Renal cortex interstitium (tissue), 11 donors: ENCODE results near the gene USP20. TPM values are rescaled to one million over a fixed set of nuclear protein-coding genes. Genes with fewer than 3 reads are reported as not detected.
"Not testable (repeated sequence)": the region's sequence is repeated elsewhere in the genome, so short reads cannot be mapped to it uniquely, and the experiment has no call there.

Source experiments
- DNase-seq, 11 donors: peaks; one replicate each; pipeline ENCODE4 v3.0.0-alpha.2; 2013; ENCODE audit warnings: low read depth in 9 of 11, low spot score in 4 of 11; ENCODE audit errors: extremely low read depth in 1 of 11
- polyA plus RNA-seq, 3 donors: library from polyadenylated mRNA; unstranded; fragments of 120-200 nt; gene quantifications; one replicate each; pipeline ENCODE4 v1.2.1, GENCODE V29; 2013; ENCODE audit not compliant: insufficient read length in 3 of 3

USP20 gene
- polyA plus RNA-seq, 3 donors = 17.1 to 25.9 (median 21.8) TPM

DNA sequence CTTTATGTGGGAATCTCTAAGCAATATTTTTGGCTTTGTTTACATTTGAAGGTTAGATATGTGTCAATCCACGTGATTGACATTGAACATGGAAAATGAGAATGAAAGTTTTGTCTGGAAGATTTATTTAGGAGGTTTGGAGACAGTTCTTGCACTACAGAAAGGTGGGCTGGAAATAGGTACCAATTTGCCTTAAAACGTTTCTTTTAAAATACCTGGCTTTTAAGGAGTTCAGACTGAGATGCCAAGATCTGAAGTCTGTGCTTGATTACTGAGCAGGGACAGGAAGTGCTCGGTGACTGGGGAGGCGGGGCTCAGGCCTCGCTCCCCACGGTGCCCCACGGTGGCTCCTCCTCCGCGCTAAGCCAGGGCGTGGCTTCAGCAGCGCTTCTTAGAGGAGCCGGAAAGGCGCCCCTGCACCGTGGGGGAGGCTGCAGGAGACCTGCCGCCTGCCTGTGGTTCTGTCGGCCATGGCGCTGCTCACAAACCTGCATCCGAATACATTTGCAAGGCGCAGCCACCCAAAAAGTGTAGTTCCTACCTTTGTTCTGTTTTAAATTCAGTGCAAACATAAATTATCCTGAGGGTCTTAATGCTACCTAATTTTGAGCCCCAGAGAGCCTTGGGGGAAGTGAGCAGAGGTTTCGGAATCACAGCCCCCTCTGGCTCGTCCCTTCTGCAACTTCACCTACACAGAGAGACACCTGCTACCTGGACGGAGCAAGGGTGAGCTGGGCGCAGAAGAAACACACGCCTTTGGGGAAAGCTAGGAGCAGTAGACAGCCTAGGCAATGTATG is 49.2 kb downstream of the USP20 start:
- peak; percentile 62 to 90 (median 82) for DNase-seq

DNA sequence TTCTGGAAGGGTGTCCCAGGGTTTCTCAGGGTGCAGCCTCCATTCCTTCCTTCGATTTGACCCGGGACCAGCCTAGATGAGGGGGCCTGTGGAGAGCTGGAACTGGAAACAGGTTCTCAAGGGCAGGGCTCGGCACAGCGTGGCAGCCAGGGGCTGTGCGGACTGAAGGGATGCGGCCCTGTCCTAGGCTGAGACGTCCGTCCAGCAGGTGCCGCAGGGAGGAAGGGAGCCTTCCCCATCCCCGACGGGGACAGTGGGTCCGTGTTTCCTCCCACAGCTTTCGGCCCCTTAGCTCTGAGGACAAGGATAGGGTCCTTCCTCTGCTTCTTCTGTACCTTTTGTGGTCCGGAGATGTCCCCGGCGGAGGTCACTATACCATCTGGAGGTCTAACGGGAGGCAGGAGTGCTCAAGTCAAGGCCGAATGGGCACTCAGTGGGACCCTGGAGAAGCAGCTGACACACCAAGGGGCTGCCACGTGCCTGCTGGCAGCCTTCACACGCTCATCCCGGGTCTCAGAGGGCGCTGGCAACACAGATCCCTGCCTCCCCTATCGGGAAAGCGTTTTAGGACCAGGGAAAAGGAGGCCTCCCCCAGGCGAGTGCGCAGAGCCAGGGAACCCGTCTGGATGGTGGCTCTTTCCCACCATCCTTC is 49.9 kb downstream of the USP20 start:
- DNase-seq = no peak

- peak in 10 of 11 donors; percentile 50 to 79 (median 71) for DNase-seq
Measured at GRCh38 chr9:129885670-129886106, 50.4 kb downstream of the USP20 start.

GRCh38 chr9:129886226-129887174 is 51.2 kb downstream of the USP20 start:
- no peak for DNase-seq

GRCh38 chr9:129887334-129888292 is 52.4 kb downstream of the USP20 start:
- DNase-seq = no peak

DNA sequence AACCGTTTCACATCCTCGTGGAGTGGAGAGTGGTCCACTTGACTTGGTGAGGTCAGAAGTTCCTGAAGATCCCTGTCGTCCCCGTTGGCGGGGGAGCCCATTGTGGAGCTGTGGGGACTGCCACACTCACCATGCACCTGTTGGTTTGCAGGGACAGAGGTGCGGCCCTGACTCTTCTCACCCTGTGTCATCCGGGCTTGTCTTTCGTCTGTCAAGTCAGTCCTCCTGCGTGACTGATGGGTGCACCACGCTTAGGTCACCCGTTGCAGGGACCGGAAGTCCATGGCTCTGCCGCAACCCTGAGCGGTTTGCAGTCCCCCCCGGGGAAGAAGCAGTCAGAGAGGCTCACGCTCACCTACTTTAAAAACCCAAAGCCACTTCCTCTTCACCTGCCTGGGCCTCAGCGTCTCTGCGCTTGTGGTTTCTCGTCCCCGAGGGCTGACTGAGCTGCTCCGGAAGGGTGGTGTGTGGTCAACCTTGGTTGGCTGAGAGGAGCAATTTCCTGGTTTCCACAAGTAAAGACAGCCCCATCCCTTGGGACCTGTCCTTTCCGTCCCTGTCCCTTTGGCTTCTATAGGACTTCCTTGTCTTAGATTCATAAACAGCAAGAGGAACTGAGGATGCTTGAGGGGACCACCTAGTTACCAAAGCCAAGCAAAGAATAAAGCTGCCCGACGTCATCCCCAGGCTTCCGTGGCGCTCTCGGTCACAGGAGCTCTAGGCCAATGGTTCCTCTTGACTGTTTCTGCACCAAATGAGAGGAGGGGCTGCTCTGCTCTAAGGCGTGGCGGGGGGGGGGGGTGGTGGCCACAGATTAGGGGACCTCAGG is 53.2 kb downstream of the USP20 start:
- DNase-seq = no peak

- DNase-seq = no peak
Measured at GRCh38 chr9:129889122-129889940, 54.1 kb downstream of the USP20 start.

DNA sequence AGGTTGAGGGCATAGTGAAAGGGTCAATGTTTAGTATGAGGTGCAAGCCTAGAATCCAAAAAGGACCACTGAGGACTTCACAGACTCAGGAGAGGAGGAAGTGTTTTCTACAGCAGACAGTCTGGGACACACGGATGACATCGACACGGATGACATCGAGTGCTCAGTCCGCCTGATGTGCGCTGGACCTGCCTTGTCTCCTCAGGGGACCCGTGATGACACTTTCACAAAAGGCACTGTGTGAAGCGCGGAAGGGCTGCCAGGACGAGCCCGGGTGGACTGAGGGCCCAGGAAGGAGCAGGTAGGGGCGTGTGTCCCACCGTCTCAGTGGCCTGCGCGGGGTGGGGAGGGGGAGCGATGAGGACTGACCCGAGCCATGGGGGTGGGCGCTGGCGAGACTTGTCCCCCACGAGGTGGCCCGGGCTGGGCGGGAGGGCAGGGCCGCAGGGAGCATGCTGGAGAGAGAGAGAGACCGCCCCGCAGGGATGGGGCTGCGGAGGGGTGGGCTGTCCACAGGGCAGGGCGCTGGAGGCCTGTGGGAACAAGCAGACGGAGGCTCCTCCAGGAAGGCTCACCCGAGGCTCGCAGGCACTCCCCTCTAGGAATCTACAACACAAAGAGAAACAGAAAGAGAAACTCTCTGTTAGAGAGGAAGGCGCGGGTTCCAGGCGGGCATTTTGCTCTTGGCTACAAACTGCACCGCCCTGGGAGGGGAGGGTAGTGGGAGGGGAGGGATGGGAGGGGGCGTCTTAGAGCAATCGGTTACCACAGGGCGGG is 54.9 kb downstream of the USP20 start:
- no peak for DNase-seq

DNA sequence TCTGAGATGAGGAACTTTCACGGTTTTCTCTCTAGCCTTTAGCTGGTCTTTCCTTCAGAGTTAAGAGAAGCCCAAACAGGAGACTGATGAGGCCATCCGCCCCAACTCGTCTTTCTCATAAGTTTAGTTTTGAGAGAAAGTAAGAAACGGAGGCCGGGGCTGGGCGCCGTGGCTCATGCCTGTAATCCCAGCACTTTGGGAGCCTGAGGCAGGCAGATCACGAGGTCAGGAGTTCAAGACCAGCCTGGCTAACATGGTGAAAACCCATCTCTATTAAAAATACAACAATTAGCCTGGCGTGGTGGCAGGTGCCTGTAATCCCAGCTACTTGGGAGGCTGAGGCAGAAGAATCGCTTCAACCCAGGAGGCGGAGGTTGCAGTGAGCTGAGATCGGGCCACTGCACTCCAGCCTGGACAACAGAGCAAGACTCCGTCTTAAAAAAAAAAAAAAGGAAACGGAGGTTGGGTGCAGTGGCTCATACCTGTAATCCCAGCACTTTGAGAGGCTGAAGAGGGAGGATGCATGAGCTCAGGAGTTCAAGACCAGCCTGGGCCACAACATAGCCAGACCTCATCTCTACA is 55.6 kb downstream of the USP20 start:
- DNase-seq = not testable (repeated sequence)

DNA sequence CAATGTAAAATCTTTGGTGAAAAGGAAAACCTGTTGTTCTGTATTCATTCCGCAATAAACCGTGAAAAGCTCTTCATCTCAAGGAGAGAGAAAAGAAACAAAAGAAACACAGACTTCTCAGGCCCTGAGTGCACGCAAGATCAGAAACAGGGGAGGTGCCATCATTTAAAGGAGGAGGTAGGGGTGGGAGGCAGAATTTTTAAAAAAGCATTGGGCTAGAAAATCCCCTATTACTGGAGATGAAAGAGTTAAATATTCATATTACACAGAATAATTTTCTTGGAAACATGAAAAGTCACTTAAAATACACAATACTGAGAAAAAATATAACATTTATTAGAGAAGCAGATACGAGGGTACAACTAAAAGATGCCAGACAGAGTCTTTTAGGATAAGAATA is 56.3 kb downstream of the USP20 start:
- DNase-seq = no peak

DNA sequence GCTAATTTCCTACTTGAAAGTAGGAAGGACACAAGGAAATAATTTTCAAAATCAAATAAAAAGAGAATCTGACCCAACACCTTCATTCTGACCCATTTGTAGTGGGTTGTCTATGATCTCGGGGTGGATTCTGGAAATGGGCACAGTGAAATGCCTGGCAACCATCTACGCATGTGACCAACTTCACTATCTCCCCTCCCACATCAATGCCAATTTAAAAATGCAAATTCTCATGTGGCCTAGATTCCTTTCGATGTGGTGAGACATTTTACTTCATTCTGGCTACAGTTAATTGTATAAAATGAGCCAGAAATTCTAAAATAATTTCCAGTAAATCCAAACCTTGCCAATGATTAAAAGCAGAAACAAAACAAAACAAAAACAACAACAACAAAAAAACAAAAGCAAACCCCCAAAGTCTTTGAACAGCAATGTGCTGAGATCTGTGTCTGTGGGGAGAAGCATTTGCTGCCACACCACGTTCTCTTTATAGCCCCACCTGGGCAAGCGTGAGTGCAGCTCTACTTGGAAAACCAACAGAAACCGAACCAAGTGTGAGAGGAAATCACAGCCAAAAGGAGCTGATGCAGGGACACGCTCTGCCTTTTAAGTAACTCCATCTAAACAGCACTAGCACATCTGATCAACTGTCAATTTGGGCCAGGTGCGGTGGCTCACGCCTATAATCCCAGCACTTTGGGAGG is 59.0 kb downstream of the USP20 start:
- no peak for DNase-seq

- no peak for DNase-seq
Measured at GRCh38 chr9:129895376-129896268, 60.4 kb downstream of the USP20 start.

DNA sequence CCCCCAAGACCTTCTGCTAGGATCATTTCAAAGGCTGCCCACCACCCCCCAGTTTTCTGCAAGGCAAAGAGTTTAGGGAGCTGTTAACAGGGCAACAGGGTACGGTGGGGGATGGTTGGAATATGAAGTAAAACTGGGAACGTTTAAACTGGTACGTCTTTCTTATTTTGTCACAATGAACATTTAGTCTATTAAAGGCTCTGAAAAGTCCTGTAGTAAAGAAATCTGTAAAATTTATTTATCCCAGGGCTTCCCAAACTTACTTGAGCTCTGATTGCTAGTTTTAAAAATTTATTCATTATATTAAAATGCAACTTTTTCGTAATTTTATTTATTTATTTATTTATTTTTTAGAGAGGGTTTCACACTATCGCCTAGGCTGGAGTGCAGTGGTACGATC is 62.0 kb downstream of the USP20 start:
- DNase-seq = no peak

- no peak for DNase-seq
Measured at GRCh38 chr9:129898185-129898584, 62.9 kb downstream of the USP20 start.
